Measurements from ENCODE around the gene BICRA.

The BICRA gene

GRCh38 chr19:47674548-47674947 lies 65.6 kb downstream of the BICRA start:
- H2AK5ac ChIP-seq (ENCODE audit: low read length) = no peak overlapping the region
- DNase-seq = no peak

DNA sequence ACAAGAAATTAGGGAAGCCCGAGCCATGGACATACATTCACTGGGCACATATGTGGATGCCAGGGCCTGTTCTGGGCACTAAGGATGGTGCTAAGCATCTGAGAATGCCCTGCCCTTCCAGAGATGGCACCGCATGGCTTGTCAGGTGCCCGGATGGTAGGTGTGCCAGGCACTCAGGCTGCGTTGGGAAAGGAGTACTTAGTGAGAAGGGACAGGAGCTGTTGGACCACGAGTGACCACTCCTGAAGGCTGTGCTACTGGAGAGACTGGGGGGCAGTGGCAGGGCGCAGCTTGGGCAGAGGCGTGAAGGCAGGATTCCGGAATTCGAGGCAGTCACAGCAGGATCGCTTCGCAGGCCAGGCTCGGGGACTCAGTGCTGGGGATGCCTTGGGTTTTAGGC lies 66.3 kb downstream of the BICRA start:
- no peaks in the 10 kb centered on the region for H3K9me3 ChIP-seq (ENCODE audit: insufficient read depth, low read depth, low read length)
- no peaks in the 10 kb centered on the region for H3K27me3 ChIP-seq (ENCODE audit: insufficient read depth, low read length)
- no peak overlapping the region for H2BK12ac ChIP-seq (ENCODE audit: low read length)
- H3K14ac ChIP-seq (ENCODE audit: low read length) = no peak overlapping the region
- DNase-seq = no peak
- no peak overlapping the region for H4K12ac ChIP-seq (ENCODE audit: low read depth, low read length)
- no peak overlapping the region for H4K91ac ChIP-seq (ENCODE audit: low read depth, low read length)
- H3K27ac ChIP-seq (ENCODE audit: low read depth, low read length) = no peak overlapping the region
- no peak overlapping the region for H4K8ac ChIP-seq (ENCODE audit: low read depth, low read length)
- H3K23ac ChIP-seq (ENCODE audit: low read length) = no peak overlapping the region
- no peaks in the 10 kb centered on the region for H3K4me1 ChIP-seq (ENCODE audit: control insufficient read depth in 1 of 2, insufficient read depth in 2 of 2, low read length in 2 of 2)
- no peak overlapping the region for H2BK5ac ChIP-seq (ENCODE audit: low read depth, low read length, poor library complexity)
- H3K4me2 ChIP-seq (ENCODE audit: low read length) = no peak overlapping the region
- peaks cover 61 to 64% of the 10 kb centered on the region in 2 experiments for H3K36me3 ChIP-seq (ENCODE audit: control insufficient read depth in 1 of 2, insufficient read depth in 2 of 2, low read length in 2 of 2)
- no peak overlapping the region for H3K9ac ChIP-seq (ENCODE audit: low read length)
- no peak overlapping the region for H3K4ac ChIP-seq (ENCODE audit: low read depth, low read length)
- no peak overlapping the region for H2AK5ac ChIP-seq (ENCODE audit: low read length)
- no peak overlapping the region for H2BK120ac ChIP-seq (ENCODE audit: insufficient read depth, low read length, poor library complexity)
- H3K79me2 ChIP-seq (ENCODE audit: control insufficient read depth, insufficient read depth, low read length, poor library complexity) = no peaks in the 10 kb centered on the region
- no peaks in the 10 kb centered on the region for H3K79me1 ChIP-seq (ENCODE audit: low read length)
- H2AFZ ChIP-seq (ENCODE audit: insufficient read depth, low read length, poor library complexity) = no peak overlapping the region
- WGBS (ENCODE audit: extremely low coverage, insufficient coverage, insufficient read length) = no CpG with 5 or more reads among the region's 12 CpGs
- H3K18ac ChIP-seq (ENCODE audit: low read length) = no peak overlapping the region
- no peak overlapping the region for H3K4me3 ChIP-seq (ENCODE audit: low read depth, low read length)

More at GRCh38 chr19:47674548-47674947, 65.6 kb downstream of the BICRA start:
- Histone ChIP-seq H3K4me3 (ENCODE audit: low read depth, low read length) (no peak overlapping the region), H3K79me2 (ENCODE audit: control insufficient read depth, insufficient read depth, low read length, poor library complexity) (no peaks in the 10 kb centered on the region), H3K36me3 (ENCODE audit: control insufficient read depth in 1 of 2, insufficient read depth in 2 of 2, low read length in 2 of 2) (peaks cover 58 to 61% of the 10 kb centered on the region in 2 experiments), H3K79me1 (ENCODE audit: low read length) (no peaks in the 10 kb centered on the region), H3K14ac (ENCODE audit: low read length) (no peak overlapping the region), H3K27ac (ENCODE audit: low read depth, low read length) (no peak overlapping the region), H2BK5ac (ENCODE audit: low read depth, low read length, poor library complexity) (no peak overlapping the region), H3K9me3 (ENCODE audit: insufficient read depth, low read depth, low read length) (no peaks in the 10 kb centered on the region), H2BK120ac (ENCODE audit: insufficient read depth, low read length, poor library complexity) (no peak overlapping the region), H3K27me3 (ENCODE audit: insufficient read depth, low read length) (no peaks in the 10 kb centered on the region), H4K91ac (ENCODE audit: low read depth, low read length) (no peak overlapping the region), H2BK12ac (ENCODE audit: low read length) (no peak overlapping the region), H3K4ac (ENCODE audit: low read depth, low read length) (no peak overlapping the region), H3K23ac (ENCODE audit: low read length) (no peak overlapping the region), H3K9ac (ENCODE audit: low read length) (no peak overlapping the region), H3K4me2 (ENCODE audit: low read length) (no peak overlapping the region), H3K4me1 (ENCODE audit: control insufficient read depth in 1 of 2, insufficient read depth in 2 of 2, low read length in 2 of 2) (no peaks in the 10 kb centered on the region), H4K12ac (ENCODE audit: low read depth, low read length) (no peak overlapping the region), H3K18ac (ENCODE audit: low read length) (no peak overlapping the region), H4K8ac (ENCODE audit: low read depth, low read length) (no peak overlapping the region), H2AFZ (ENCODE audit: insufficient read depth, low read length, poor library complexity) (no peak overlapping the region)
- WGBS (ENCODE audit: extremely low coverage, insufficient coverage, insufficient read length) = no CpG with 5 or more reads among the region's 5 CpGs

- no peak overlapping the region for H2BK5ac ChIP-seq (ENCODE audit: low read depth, low read length, poor library complexity)
- no peaks in the 10 kb centered on the region for H3K27me3 ChIP-seq (ENCODE audit: insufficient read depth, low read length)
- no peak overlapping the region for H2AFZ ChIP-seq (ENCODE audit: insufficient read depth, low read length, poor library complexity)
- no peaks in the 10 kb centered on the region for H3K9me3 ChIP-seq (ENCODE audit: insufficient read depth, low read depth, low read length)
- H3K4me1 ChIP-seq (ENCODE audit: control insufficient read depth in 1 of 2, insufficient read depth in 2 of 2, low read length in 2 of 2) = no peaks in the 10 kb centered on the region
- no peak overlapping the region for H2AK5ac ChIP-seq (ENCODE audit: low read length)
- no peak overlapping the region for H4K12ac ChIP-seq (ENCODE audit: low read depth, low read length)
- no peak overlapping the region for H3K14ac ChIP-seq (ENCODE audit: low read length)
- no peak overlapping the region for H2BK120ac ChIP-seq (ENCODE audit: insufficient read depth, low read length, poor library complexity)
- H3K4me2 ChIP-seq (ENCODE audit: low read length) = no peak overlapping the region
- WGBS (ENCODE audit: extremely low coverage, insufficient coverage, insufficient read length) = no CpG with 5 or more reads among the region's 8 CpGs
- no peak overlapping the region for H3K23ac ChIP-seq (ENCODE audit: low read length)
- DNase-seq = no peak
- no peak overlapping the region for H2BK12ac ChIP-seq (ENCODE audit: low read length)
- H3K79me2 ChIP-seq (ENCODE audit: control insufficient read depth, insufficient read depth, low read length, poor library complexity) = no peaks in the 10 kb centered on the region
- no peak overlapping the region for H3K18ac ChIP-seq (ENCODE audit: low read length)
- H3K79me1 ChIP-seq (ENCODE audit: low read length) = no peaks in the 10 kb centered on the region
- no peak overlapping the region for H3K9ac ChIP-seq (ENCODE audit: low read length)
- no peak overlapping the region for H3K4ac ChIP-seq (ENCODE audit: low read depth, low read length)
- H3K36me3 ChIP-seq (ENCODE audit: control insufficient read depth in 1 of 2, insufficient read depth in 2 of 2, low read length in 2 of 2) = peaks cover 61 to 65% of the 10 kb centered on the region in 2 experiments
- H4K91ac ChIP-seq (ENCODE audit: low read depth, low read length) = no peak overlapping the region
- no peak overlapping the region for H3K4me3 ChIP-seq (ENCODE audit: low read depth, low read length)
- H3K27ac ChIP-seq (ENCODE audit: low read depth, low read length) = no peak overlapping the region
- H4K8ac ChIP-seq (ENCODE audit: low read depth, low read length) = no peak overlapping the region
Observed at GRCh38 chr19:47675859-47676258, 66.9 kb downstream of the BICRA start.

- H2BK12ac ChIP-seq (ENCODE audit: low read length) = no peak overlapping the region
- peaks cover 68 to 69% of the 10 kb centered on the region in 2 experiments for H3K36me3 ChIP-seq (ENCODE audit: control insufficient read depth in 1 of 2, insufficient read depth in 2 of 2, low read length in 2 of 2)
- DNase-seq = no peak
- no peak overlapping the region for H2AK5ac ChIP-seq (ENCODE audit: low read length)
- no peak overlapping the region for H2AFZ ChIP-seq (ENCODE audit: insufficient read depth, low read length, poor library complexity)
- no peaks in the 10 kb centered on the region for H3K4me1 ChIP-seq (ENCODE audit: control insufficient read depth in 1 of 2, insufficient read depth in 2 of 2, low read length in 2 of 2)
- no CpG with 5 or more reads among the region's 8 CpGs for WGBS (ENCODE audit: extremely low coverage, insufficient coverage, insufficient read length)
- H3K27ac ChIP-seq (ENCODE audit: low read depth, low read length) = no peak overlapping the region
- no peak overlapping the region for H4K91ac ChIP-seq (ENCODE audit: low read depth, low read length)
- no peaks in the 10 kb centered on the region for H3K9me3 ChIP-seq (ENCODE audit: insufficient read depth, low read depth, low read length)
- H2BK120ac ChIP-seq (ENCODE audit: insufficient read depth, low read length, poor library complexity) = no peak overlapping the region
- H3K79me2 ChIP-seq (ENCODE audit: control insufficient read depth, insufficient read depth, low read length, poor library complexity) = no peaks in the 10 kb centered on the region
- no peak overlapping the region for H3K4me2 ChIP-seq (ENCODE audit: low read length)
- H2BK5ac ChIP-seq (ENCODE audit: low read depth, low read length, poor library complexity) = no peak overlapping the region
- H3K4me3 ChIP-seq (ENCODE audit: low read depth, low read length) = no peak overlapping the region
- no peak overlapping the region for H4K12ac ChIP-seq (ENCODE audit: low read depth, low read length)
- no peak overlapping the region for H4K8ac ChIP-seq (ENCODE audit: low read depth, low read length)
- H3K27me3 ChIP-seq (ENCODE audit: insufficient read depth, low read length) = no peaks in the 10 kb centered on the region
- H3K14ac ChIP-seq (ENCODE audit: low read length) = no peak overlapping the region
- no peak overlapping the region for H3K18ac ChIP-seq (ENCODE audit: low read length)
- H3K9ac ChIP-seq (ENCODE audit: low read length) = no peak overlapping the region
- no peak overlapping the region for H3K4ac ChIP-seq (ENCODE audit: low read depth, low read length)
- H3K79me1 ChIP-seq (ENCODE audit: low read length) = no peaks in the 10 kb centered on the region
- no peak overlapping the region for H3K23ac ChIP-seq (ENCODE audit: low read length)
Observed at GRCh38 chr19:47676811-47677210, 67.9 kb downstream of the BICRA start.

All from trophoblast cell (in vitro differentiated cells and primary cell).